ENCODE results near the gene NAV1. TPM values are rescaled to one million over a fixed set of nuclear protein-coding genes. Genes with fewer than 3 reads are reported as not detected.

NAV1 gene
- total and polyA plus RNA-seq, 2 donors (not counting 3 experiments of a cell fraction or from before 2014, with no cell fraction given): 19.9 to 138 TPM

DNA sequence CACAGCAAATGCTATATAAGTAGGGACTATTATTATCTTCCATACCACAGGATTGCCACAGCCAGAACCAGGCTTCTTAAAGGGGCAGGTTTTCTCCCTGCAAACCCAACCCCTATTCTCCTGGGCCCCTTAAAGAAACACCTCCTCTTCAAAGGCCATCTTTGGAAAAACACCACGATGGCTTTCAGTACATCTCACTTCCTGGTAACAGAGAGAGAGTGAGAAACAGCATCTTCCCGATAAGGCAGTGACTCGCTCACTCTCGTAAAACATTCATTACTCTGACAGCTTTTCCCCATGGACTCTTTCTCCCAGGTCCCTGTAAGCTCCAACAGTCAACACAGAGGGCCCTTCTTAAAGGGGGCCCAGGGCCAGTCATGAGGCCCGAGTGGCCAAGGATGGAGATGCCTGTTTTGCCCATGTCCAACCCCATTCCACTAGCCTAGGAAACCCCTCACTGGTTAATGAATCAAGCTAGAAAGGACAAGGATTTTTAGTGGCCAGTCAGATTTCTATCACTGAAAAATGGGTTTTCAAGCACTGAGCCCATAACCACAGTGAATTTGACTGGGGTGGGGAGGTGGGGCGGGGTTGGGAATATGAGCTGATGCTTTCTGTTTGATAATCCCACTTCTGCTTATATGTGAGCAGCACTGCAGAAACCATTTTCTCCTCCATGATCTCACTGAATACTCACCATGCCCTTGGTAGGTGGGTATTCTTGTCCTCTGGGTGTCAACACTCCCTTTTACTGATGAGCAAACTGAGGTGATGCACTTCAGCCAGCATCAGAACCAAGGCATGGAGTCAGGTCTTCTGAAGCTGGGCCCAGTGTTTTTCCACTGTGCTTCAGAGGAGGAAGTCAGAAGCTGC is 3.6 kb upstream of the NAV1 start:
- Histone ChIP-seq H3K9ac (replicated peaks; ENCODE audit: extremely low read depth, insufficient read depth, low read length) (no peak overlapping the region), H3K27me3 (ENCODE audit: control insufficient read depth in 2 of 2, insufficient read depth in 2 of 2, low read length in 2 of 2) (no peaks in the 10 kb centered on the region), H3K27ac (ENCODE audit: insufficient read depth, low read depth, low read length) (no peak overlapping the region), H2AFZ (ENCODE audit: low read depth, low read length) (peak overlapping the region; percentile 41), H3K4me1 (ENCODE audit: control insufficient read depth, extremely low read depth, insufficient read depth, low read length) (peaks cover 38% of the 10 kb centered on the region), H3K4me3 (replicated peaks in 1 of 3; ENCODE audit: insufficient read depth in 1 of 3, low read depth in 1 of 3, low read length in 3 of 3) (no peak overlapping the region), H3K79me2 (ENCODE audit: control insufficient read depth, insufficient read depth, low read length) (peaks cover 11% of the 10 kb centered on the region), H3K36me3 (ENCODE audit: control insufficient read depth in 2 of 2, extremely low read depth in 1 of 2, insufficient read depth in 2 of 2, low read length in 2 of 2) (no peaks in the 10 kb centered on the region), H3K4me2 (ENCODE audit: insufficient read depth, low read length) (peak overlapping the region; percentile 18), H3K9me1 (replicated peaks; ENCODE audit: control insufficient read depth, extremely low read depth, insufficient read depth, low read length) (no peaks in the 10 kb centered on the region), H4K20me1 (replicated peaks; ENCODE audit: control insufficient read depth, extremely low read depth, insufficient read depth, low read length) (no peaks in the 10 kb centered on the region), H3K9me3 (replicated peaks; ENCODE audit: control insufficient read depth, insufficient read depth, low read length) (no peaks in the 10 kb centered on the region)
- peak; percentile 58 for FAIRE-seq
- no peak for TF ChIP-seq POLR2A (IDR thresholded peaks at IDR 0.05; ENCODE audit: low read depth, low read length)
- peak; percentile 23 for TF ChIP-seq FOS (IDR thresholded peaks at IDR 0.05; ENCODE audit: borderline replicate concordance, insufficient read depth, low read length)
- ChIA-PET POLR2A (interaction anchor here (0.7 kb wide), 1 partner anchor 74 kb away, joined by 11 read pairs; no protein-coding TSS in a partner anchor), CTCF (interaction anchor here (0.9 to 6.5 kb wide), 11 partner anchors 19 to 343 kb away, joined by 3 to 70 read pairs (median 5); no protein-coding TSS in a partner anchor)
- dilution Hi-C loops (cut with MboI; ENCODE audit: extremely low pct_ligation_motif_present, low sequenced_read_pairs): no loop called here
- no peak for DNase-seq (ENCODE audit: low read depth, low spot score)
- no TSS peak for BruUV-seq (replicated peaks)
- intact Hi-C loops (cut with micrococcal nuclease): loop anchor here (10.0 kb wide), 1 partner anchor 420 kb away; the partner anchor contains the start of gene TIMM17A

DNA sequence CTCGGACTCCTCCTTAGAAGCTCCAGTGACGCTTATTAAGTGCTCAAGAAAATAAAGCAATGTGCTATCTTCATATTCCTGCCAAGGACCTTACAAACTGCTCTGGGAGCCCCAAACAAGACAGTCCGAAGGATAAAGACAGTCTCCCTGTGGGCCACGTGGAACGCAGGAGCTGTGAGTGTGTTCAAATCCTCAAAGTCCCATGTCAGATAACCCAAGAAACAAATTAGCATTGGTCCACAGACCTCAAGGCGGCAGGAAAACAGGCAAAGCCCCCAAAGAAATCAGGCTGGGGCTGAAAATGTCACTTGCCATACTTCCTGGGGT is 3.0 kb upstream of the NAV1 start:
- Histone ChIP-seq H3K4me2 (ENCODE audit: insufficient read depth, low read length) (no peak overlapping the region), H3K27me3 (ENCODE audit: control insufficient read depth in 2 of 2, insufficient read depth in 2 of 2, low read length in 2 of 2) (no peaks in the 10 kb centered on the region), H4K20me1 (replicated peaks; ENCODE audit: control insufficient read depth, extremely low read depth, insufficient read depth, low read length) (no peaks in the 10 kb centered on the region), H3K79me2 (ENCODE audit: control insufficient read depth, insufficient read depth, low read length) (peaks cover 17% of the 10 kb centered on the region), H3K4me3 (replicated peaks in 1 of 3; ENCODE audit: insufficient read depth in 1 of 3, low read depth in 1 of 3, low read length in 3 of 3) (no peak overlapping the region), H3K4me1 (ENCODE audit: control insufficient read depth, extremely low read depth, insufficient read depth, low read length) (peaks cover 44% of the 10 kb centered on the region), H3K9me1 (replicated peaks; ENCODE audit: control insufficient read depth, extremely low read depth, insufficient read depth, low read length) (no peaks in the 10 kb centered on the region), H3K9me3 (replicated peaks; ENCODE audit: control insufficient read depth, insufficient read depth, low read length) (no peaks in the 10 kb centered on the region), H3K36me3 (ENCODE audit: control insufficient read depth in 2 of 2, extremely low read depth in 1 of 2, insufficient read depth in 2 of 2, low read length in 2 of 2) (no peaks in the 10 kb centered on the region), H3K27ac (ENCODE audit: insufficient read depth, low read depth, low read length) (no peak overlapping the region), H2AFZ (ENCODE audit: low read depth, low read length) (peak overlapping the region; percentile 32), H3K9ac (replicated peaks; ENCODE audit: extremely low read depth, insufficient read depth, low read length) (no peak overlapping the region)
- DNase-seq (ENCODE audit: low read depth, low spot score) (no peak), FAIRE-seq (no peak)
- ChIA-PET POLR2A (no interaction called here), CTCF (interaction anchor here (0.9 to 6.5 kb wide), 11 partner anchors 18 to 342 kb away, joined by 3 to 70 read pairs (median 5); no protein-coding TSS in a partner anchor)
- dilution Hi-C loops (cut with MboI; ENCODE audit: extremely low pct_ligation_motif_present, low sequenced_read_pairs) (no loop called here), intact Hi-C loops (cut with micrococcal nuclease) (loop anchor here (10.0 kb wide), 1 partner anchor 419 kb away; the partner anchor contains the start of gene TIMM17A)
- TF ChIP-seq JUN (IDR thresholded peaks at IDR 0.05; ENCODE audit: borderline replicate concordance, insufficient read depth, insufficient read length, low read depth) (no peak), EZH2 (IDR thresholded peaks at IDR 0.05; ENCODE audit: borderline replicate concordance, low read depth, low read length, severe bottlenecking) (no peak), MYC (IDR thresholded peaks at IDR 0.05; ENCODE audit: low read depth, low read length) (no peak), POLR2AphosphoS5 (IDR thresholded peaks at IDR 0.05; ENCODE audit: insufficient read depth, low read depth, low read length) (no peak)
- TF ChIP-seq, protein P1, sequence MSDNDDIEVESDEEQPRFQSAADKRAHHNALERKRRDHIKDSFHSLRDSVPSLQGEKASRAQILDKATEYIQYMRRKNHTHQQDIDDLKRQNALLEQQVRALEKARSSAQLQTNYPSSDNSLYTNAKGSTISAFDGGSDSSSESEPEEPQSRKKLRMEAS (IDR thresholded peaks at IDR 0.05; ENCODE audit: insufficient read depth, insufficient read length): no peak
- no TSS peak for BruUV-seq (replicated peaks)
